Endothelial cell of umbilical vein (primary cell): ENCODE results near the gene OR10X1. TPM values are rescaled to one million over a fixed set of nuclear protein-coding genes. Genes with fewer than 3 reads are reported as not detected.

Source experiments
- BruUV-seq: library from RNA; stranded (reverse); fragments of 400-500 nt; replicated peaks from 2 replicates; lab custom pipeline; 2021; lab: Mats Ljungman, UMichigan
- CTCF ChIA-PET: fragments of 300-600, 350-600 bp; sonication (Branson Sonifier 250); formaldehyde crosslinking; loops from one replicate; lab custom pipeline; 2021; ENCODE audit warnings: antibody characterized with exemption, inconsistent platforms; lab: Charles Lee
- POLR2A ChIA-PET: fragments of 300-600, 350-600 bp; sonication (Branson Sonifier 250); formaldehyde crosslinking; loops from one replicate; lab custom pipeline; 2021; ENCODE audit warnings: antibody characterized with exemption, inconsistent platforms; lab: Charles Lee
- DNase-seq: peaks from one replicate; pipeline ENCODE4 v3.0.0-alpha.2; 2011; ENCODE audit warnings: low read depth, low spot score
- FAIRE-seq: peaks from 2 replicates; lab custom pipeline; 2011; peaks lifted over from hg19 to GRCh38; lab: Jason Lieb, UNC
- H2AFZ ChIP-seq: 2 replicates; pipeline ENCODE4 v1.6.0; 2012; ENCODE audit warnings: low read depth, low read length, control low read depth, inconsistent platforms
- H3K27ac ChIP-seq: 2 replicates; pipeline ENCODE4 v1.5.1; 2011; ENCODE audit warnings: low read depth, mild to moderate bottlenecking, control low read depth, low read length, moderate library complexity; ENCODE audit not compliant: insufficient read depth
- H3K27me3 ChIP-seq, 2 experiments: 2 replicates each; pipeline versions ENCODE4 v1.6.0 to v1.6.1; 2011; ENCODE audit warnings: low read length in 2 of 2, mixed read lengths in 1 of 2; ENCODE audit not compliant: control insufficient read depth in 2 of 2, insufficient read depth in 2 of 2
- H3K36me3 ChIP-seq, 2 experiments: 2 replicates in 1 of 2; 3 replicates in 1 of 2; pipeline ENCODE4 v1.5.1; 2011; ENCODE audit warnings: low read length in 2 of 2, mild to moderate bottlenecking in 1 of 2, moderate library complexity in 1 of 2; ENCODE audit not compliant: control insufficient read depth in 2 of 2, insufficient read depth in 2 of 2; ENCODE audit errors: extremely low read depth in 1 of 2
- H3K4me1 ChIP-seq: 3 replicates; pipeline ENCODE4 v1.5.1; 2011; ENCODE audit warnings: mild to moderate bottlenecking, low read length; ENCODE audit not compliant: control insufficient read depth, insufficient read depth; ENCODE audit errors: extremely low read depth
- H3K4me2 ChIP-seq: 2 replicates; pipeline ENCODE4 v1.6.1; 2011; ENCODE audit warnings: low read length, control low read depth, mixed read lengths; ENCODE audit not compliant: insufficient read depth
- H3K4me3 ChIP-seq, 3 experiments: fragments of 200-600 bp in 1 of 3; sonication (generic), shearing (Covaris generic) in 1 of 3; replicated peaks in 1 of 3; 2 replicates each; pipeline ENCODE4 v1.5.1; 2011 to 2016; ENCODE audit warnings: control low read depth in 3 of 3, low read length in 3 of 3, mild to moderate bottlenecking in 2 of 3, inconsistent platforms in 1 of 3, low read depth in 1 of 3, moderate library complexity in 1 of 3; ENCODE audit not compliant: insufficient read depth in 1 of 3
- H3K79me2 ChIP-seq: 2 replicates; pipeline ENCODE4 v1.6.0; 2012; ENCODE audit warnings: low read length, inconsistent platforms; ENCODE audit not compliant: control insufficient read depth, insufficient read depth
- H3K9ac ChIP-seq: replicated peaks from 2 replicates; pipeline ENCODE3; 2011; ENCODE audit warnings: low read length, control low read depth; ENCODE audit not compliant: insufficient read depth; ENCODE audit errors: extremely low read depth
- H3K9me1 ChIP-seq: replicated peaks from 3 replicates; pipeline ENCODE4 v1.6.0; 2011; ENCODE audit warnings: mild to moderate bottlenecking, low read length; ENCODE audit not compliant: control insufficient read depth, insufficient read depth; ENCODE audit errors: extremely low read depth
- H3K9me3 ChIP-seq: replicated peaks from 2 replicates; pipeline ENCODE4 v1.5.1; 2012; ENCODE audit warnings: low read length, inconsistent platforms; ENCODE audit not compliant: control insufficient read depth, insufficient read depth
- H4K20me1 ChIP-seq: replicated peaks from 2 replicates; pipeline ENCODE3; 2011; ENCODE audit warnings: mild to moderate bottlenecking, low read length; ENCODE audit not compliant: control insufficient read depth, insufficient read depth; ENCODE audit errors: extremely low read depth
- CTCF ChIP-seq, 2 donors: IDR thresholded peaks; 1 replicate in 1 of 2; 2 replicates in 1 of 2; pipeline ENCODE4 v1.5.1; 2011; ENCODE audit warnings: low read length in 2 of 2, mild to moderate bottlenecking in 2 of 2, moderate library complexity in 2 of 2, control low read depth in 1 of 2, inconsistent platforms in 1 of 2, low read depth in 1 of 2; ENCODE audit not compliant: insufficient read depth in 1 of 2; ENCODE audit errors: extremely low read depth in 1 of 2
- EZH2 ChIP-seq: IDR thresholded peaks from 2 replicates; pipeline ENCODE4 v1.6.1; 2012; ENCODE audit warnings: borderline replicate concordance, low read depth, mild to moderate bottlenecking, moderate library complexity, low read length, inconsistent platforms; ENCODE audit not compliant: severe bottlenecking
- FOS ChIP-seq: IDR thresholded peaks from 2 replicates; pipeline ENCODE4 v1.6.1; 2011; ENCODE audit warnings: mild to moderate bottlenecking, low read length, moderate library complexity, borderline replicate concordance; ENCODE audit not compliant: insufficient read depth
- GATA2 ChIP-seq: IDR thresholded peaks from 2 replicates; pipeline ENCODE4 v1.7.0; 2011; ENCODE audit warnings: low read depth, mild to moderate bottlenecking, moderate library complexity, mixed read lengths, low read length; ENCODE audit not compliant: insufficient read length, insufficient read depth
- JUN ChIP-seq: IDR thresholded peaks from 2 replicates; pipeline ENCODE4 v1.6.1; 2011; ENCODE audit warnings: borderline replicate concordance, low read depth; ENCODE audit not compliant: insufficient read length, insufficient read depth
- MAX ChIP-seq: IDR thresholded peaks from 2 replicates; pipeline ENCODE4 v1.6.1; 2011; ENCODE audit not compliant: insufficient read depth, insufficient read length
- MYC ChIP-seq: IDR thresholded peaks from one replicate; pipeline ENCODE4 v1.6.1; 2011; ENCODE audit warnings: mild to moderate bottlenecking, low read depth, low read length
- POLR2A ChIP-seq: IDR thresholded peaks from 2 replicates; pipeline ENCODE4 v1.6.1; 2012; ENCODE audit warnings: low read depth, mild to moderate bottlenecking, control low read depth, low read length
- POLR2AphosphoS5 ChIP-seq: IDR thresholded peaks from 2 replicates; pipeline ENCODE4 v1.6.1; 2012; ENCODE audit warnings: low read depth, mild to moderate bottlenecking, control low read depth, low read length, moderate library complexity; ENCODE audit not compliant: insufficient read depth
- dilution Hi-C: fragments of 300-500 bp; cut with MboI; formaldehyde crosslinking; loops from one replicate; pipeline ENCODE4 v1.15.0; 2019; ENCODE audit warnings: low sequenced_read_pairs; ENCODE audit not compliant: extremely low pct_ligation_motif_present
- intact Hi-C: fragments of 100-400 bp; cut with micrococcal nuclease; formaldehyde crosslinking; loops from one replicate; pipeline ENCODE4 v1.10.0; 2022
- polyA plus RNA-seq, 4 experiments: library from polyadenylated mRNA; depleted of rRNA in 3 of 4; stranded (reverse) in 3 of 4; unstranded in 1 of 4; fragments of >200 nt; gene quantifications; 2 replicates each; pipeline versions ENCODE4 v1.2.1 to v1.2.3, GENCODE V29; 2011 to 2012; ENCODE audit warnings: missing spikeins in 1 of 4
- total RNA-seq: library from RNA; stranded (reverse); gene quantifications from 2 replicates; pipeline ENCODE4 v1.2.3, GENCODE V29; 2021

The OR10X1 gene
- total and polyA plus RNA-seq, 2 donors (not counting 3 experiments of a cell fraction or from before 2014, with no cell fraction given), result not detected

GRCh38 chr1:158547533-158547932, 32.2 kb downstream of the OR10X1 start:
- H3K4me3 ChIP-seq, result no peak overlapping the region
- TF ChIP-seq EZH2, result no peak
- no peak for TF ChIP-seq MYC
- no peak for TF ChIP-seq POLR2A
- H3K9ac ChIP-seq, result no peak overlapping the region
- H4K20me1 ChIP-seq, result no peaks in the 10 kb centered on the region
- no peaks in the 10 kb centered on the region for H3K4me1 ChIP-seq
- FAIRE-seq (no peak), DNase-seq (no peak)
- no peaks in the 10 kb centered on the region for H3K27me3 ChIP-seq
- BruUV-seq, result no TSS peak
- H3K9me3 ChIP-seq, result no peaks in the 10 kb centered on the region
- dilution Hi-C loops, result no loop called here
- no peak overlapping the region for H2AFZ ChIP-seq
- no peaks in the 10 kb centered on the region for H3K9me1 ChIP-seq
- H3K27ac ChIP-seq, result no peak overlapping the region
- H3K36me3 ChIP-seq, result no peaks in the 10 kb centered on the region
- no peaks in the 10 kb centered on the region for H3K79me2 ChIP-seq
- H3K4me2 ChIP-seq, result no peak overlapping the region
- intact Hi-C loops, result no loop called here
- CTCF ChIA-PET, result no interaction called here
- POLR2A ChIA-PET, result no interaction called here

- H3K4me3 ChIP-seq, result no peak overlapping the region
- no peak overlapping the region for H2AFZ ChIP-seq
- no peak overlapping the region for H3K4me2 ChIP-seq
- DNase-seq (no peak), FAIRE-seq (no peak)
- H3K27me3 ChIP-seq, result no peaks in the 10 kb centered on the region
- no TSS peak for BruUV-seq
- no peaks in the 10 kb centered on the region for H3K79me2 ChIP-seq
- H3K4me1 ChIP-seq, result no peaks in the 10 kb centered on the region
- H3K9me1 ChIP-seq, result no peaks in the 10 kb centered on the region
- no peak for TF ChIP-seq MYC
- no peak for TF ChIP-seq POLR2A
- no peak for TF ChIP-seq GATA2
- TF ChIP-seq JUN, result no peak
- TF ChIP-seq MAX, result no peak
- no peak for TF ChIP-seq POLR2AphosphoS5
- TF ChIP-seq CTCF (IDR thresholded peaks at IDR 0.05; ENCODE audit: extremely low read depth in 1 of 2, insufficient read depth in 1 of 2, low read depth in 1 of 2, low read length in 2 of 2), result no peak
- no peak for TF ChIP-seq EZH2
- TF ChIP-seq FOS, result no peak
- no peaks in the 10 kb centered on the region for H4K20me1 ChIP-seq
- H3K9ac ChIP-seq, result no peak overlapping the region
- intact Hi-C loops (no loop called here), dilution Hi-C loops (no loop called here)
- no peaks in the 10 kb centered on the region for H3K36me3 ChIP-seq
- H3K27ac ChIP-seq, result no peak overlapping the region
- no peaks in the 10 kb centered on the region for H3K9me3 ChIP-seq
- ChIA-PET CTCF (no interaction called here), POLR2A (no interaction called here)
Measured at GRCh38 chr1:158537609-158538008, 42.1 kb downstream of the OR10X1 start.
